Smooth muscle cell (in vitro differentiated cells): ENCODE measurements around the gene ACTR3C. TPM values are rescaled to one million over a fixed set of nuclear protein-coding genes. Genes with fewer than 3 reads are reported as not detected.
"Not testable (repeated sequence)": the region's sequence is repeated elsewhere in the genome, so short reads cannot be mapped to it uniquely, and the experiment has no call there.

Experiments used
- DNase-seq: peaks from one replicate; lab custom pipeline; 2025; ENCODE audit not compliant: unreplicated experiment; lab: John Stamatoyannopoulos, UW
- H2AFZ ChIP-seq: fragments of 200-600 bp; sonication (generic); 2 replicates; pipeline ENCODE4 v1.6.0; 2016; ENCODE audit warnings: antibody characterized with exemption, low read depth, mild to moderate bottlenecking
- H3F3A ChIP-seq: fragments of 200-600 bp; sonication (generic); 2 replicates; pipeline ENCODE4 v1.6.0; 2017; ENCODE audit warnings: antibody characterized with exemption, low read depth
- H3K27ac ChIP-seq: fragments of 200-600 bp; sonication (generic); 2 replicates; pipeline ENCODE4 v1.5.1; 2016; ENCODE audit warnings: low read depth, mild to moderate bottlenecking
- H3K27me3 ChIP-seq: fragments of 200-600 bp; sonication (generic); 2 replicates; pipeline ENCODE4 v1.6.1; 2016; ENCODE audit warnings: low read depth, mild to moderate bottlenecking
- H3K36me3 ChIP-seq: fragments of 200-600 bp; sonication (generic); 2 replicates; pipeline ENCODE4 v1.5.1; 2016; ENCODE audit warnings: low read depth
- H3K4me1 ChIP-seq: fragments of 200-600 bp; sonication (generic); 2 replicates; pipeline ENCODE4 v1.5.1; 2016; ENCODE audit warnings: low read depth
- H3K4me2 ChIP-seq: fragments of 200-600 bp; sonication (generic); 2 replicates; pipeline ENCODE4 v1.6.0; 2016; ENCODE audit warnings: mild to moderate bottlenecking
- H3K4me3 ChIP-seq: fragments of 200-600 bp; sonication (generic); 2 replicates; pipeline ENCODE4 v1.5.1; 2016; ENCODE audit warnings: mild to moderate bottlenecking
- H3K79me2 ChIP-seq: fragments of 200-600 bp; sonication (generic); 2 replicates; pipeline ENCODE4 v1.6.0; 2016; ENCODE audit warnings: low read depth, mild to moderate bottlenecking
- H3K9ac ChIP-seq: fragments of 200-600 bp; sonication (generic); 2 replicates; pipeline ENCODE4 v1.6.0; 2016; ENCODE audit warnings: low read depth
- H3K9me3 ChIP-seq: fragments of 200-600 bp; sonication (generic); replicated peaks from 2 replicates; pipeline ENCODE4 v1.5.1; 2016; ENCODE audit warnings: low read depth
- H4K20me1 ChIP-seq: fragments of 200-600 bp; sonication (generic); 2 replicates; pipeline ENCODE4 v1.6.0; 2016; ENCODE audit warnings: low read depth
- WGBS: methylation state at CpG from one replicate; pipeline ENCODE4 v1.1.7; 2016; ENCODE audit warnings: low lambda C conversion rate; 5-methylcytosine and 5-hydroxymethylcytosine counted together
- polyA plus RNA-seq: library from polyadenylated mRNA; unstranded; fragments of >200 nt; fragmentation: Nextera tagmentation; extraction: Ambion mirVana; gene quantifications from 2 replicates; pipeline ENCODE4 v1.2.1, GENCODE V29; 2016
- total RNA-seq: library from RNA; depleted of rRNA; stranded (reverse); fragments of >200 nt; gene quantifications from 2 replicates; pipeline ENCODE4 v1.2.3, GENCODE V29; 2014

Gene ACTR3C
- total and polyA plus RNA-seq, 2 experiments from 2014 or later: 0.89 to 7.6 TPM

DNA sequence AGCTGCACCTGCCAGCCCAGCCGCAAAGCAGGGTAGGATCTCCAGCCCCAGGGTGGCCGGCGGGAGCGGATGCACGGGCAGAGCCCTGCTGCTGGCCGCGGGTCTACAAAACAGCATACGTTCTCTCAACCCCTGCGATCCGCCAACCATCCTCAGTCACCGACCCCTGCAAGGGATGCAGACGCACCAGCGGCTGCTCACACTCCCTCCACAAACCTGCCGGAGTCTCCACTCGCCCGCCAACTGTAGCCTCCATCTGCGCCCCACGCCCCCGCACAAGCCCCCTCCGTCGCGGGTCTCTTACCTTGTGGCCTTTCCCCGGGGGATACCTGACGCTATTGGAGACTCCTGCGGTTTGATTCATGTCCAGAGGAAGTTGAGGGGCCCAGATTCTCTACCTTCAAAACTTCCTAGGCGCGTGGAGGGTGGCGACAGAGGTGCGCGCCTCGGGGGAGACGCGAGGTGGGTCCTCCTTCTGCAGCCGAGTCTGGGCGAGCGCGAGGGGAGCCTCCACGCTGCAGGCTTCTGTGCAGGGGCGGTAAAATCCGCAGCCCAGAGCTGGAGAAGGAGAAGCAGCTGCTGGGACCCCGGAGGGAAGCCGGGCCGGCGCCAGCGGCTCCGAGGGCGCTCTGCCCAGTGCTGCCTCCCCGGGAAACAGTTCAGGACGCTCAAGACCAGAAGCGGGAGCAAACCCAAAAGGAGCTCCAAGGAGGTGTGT lies 103.2 kb downstream of the ACTR3C start:
- H4K20me1 ChIP-seq, H3K4me3 ChIP-seq, H3K36me3 ChIP-seq, H3K9ac ChIP-seq, H2AFZ ChIP-seq, H3K4me2 ChIP-seq, DNase-seq, H3K9me3 ChIP-seq, H3K27ac ChIP-seq, H3K4me1 ChIP-seq, H3F3A ChIP-seq, H3K79me2 ChIP-seq: not testable (repeated sequence)
- peaks cover 29% of the 10 kb centered on the region for H3K27me3 ChIP-seq
- WGBS: 4% methylated on average over 25 of the region's 50 CpGs

DNA sequence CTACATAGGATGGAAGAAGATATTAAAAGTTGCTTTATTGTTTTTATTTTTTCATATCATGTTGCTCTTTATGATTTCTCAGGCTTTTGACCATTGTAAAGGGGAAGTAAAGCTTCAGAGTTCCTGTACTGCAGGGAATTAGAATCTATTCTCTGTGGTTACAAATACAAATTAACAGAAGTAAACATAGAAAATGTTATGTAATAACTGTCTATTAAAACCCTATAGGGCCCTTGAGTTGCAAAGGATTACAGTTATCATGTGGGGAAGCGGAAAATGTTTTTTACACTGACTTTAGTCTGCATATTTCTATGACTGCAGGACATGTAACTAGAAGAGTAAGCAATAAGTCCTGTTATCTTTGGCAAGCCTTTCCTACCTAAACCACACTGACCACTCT lies 116.5 kb downstream of the ACTR3C start:
- H4K20me1 ChIP-seq, H3K9ac ChIP-seq, H3K4me3 ChIP-seq, H3K9me3 ChIP-seq, H2AFZ ChIP-seq, H3K27ac ChIP-seq, H3K4me2 ChIP-seq, H3K36me3 ChIP-seq, H3K79me2 ChIP-seq, DNase-seq, H3K4me1 ChIP-seq, H3K27me3 ChIP-seq, H3F3A ChIP-seq: not testable (repeated sequence)
- 73% methylated on average over 1 of the region's 1 CpG for WGBS

DNA sequence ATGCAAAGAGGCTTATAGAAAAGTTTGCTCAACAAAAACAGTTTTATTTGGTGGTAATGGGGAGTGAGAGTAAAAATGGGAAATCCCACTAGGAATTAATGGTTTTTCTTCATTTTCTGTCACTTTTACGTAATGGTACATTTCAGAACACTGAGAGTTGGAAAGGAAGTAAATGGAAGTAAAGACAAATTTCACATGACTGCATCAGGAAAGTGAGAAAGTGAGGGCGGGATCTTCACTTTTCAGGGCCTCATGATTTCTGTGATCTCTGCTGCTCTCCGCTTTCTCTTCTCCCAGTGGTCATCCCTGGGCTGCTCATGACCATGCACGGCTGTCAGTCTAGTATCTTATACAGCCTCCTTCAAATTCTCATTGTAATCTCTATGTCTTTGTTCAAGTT lies 117.5 kb downstream of the ACTR3C start:
- not testable (repeated sequence) for H3K36me3 ChIP-seq, H3K9ac ChIP-seq, H3K9me3 ChIP-seq, H2AFZ ChIP-seq, H3K27ac ChIP-seq, DNase-seq, H3K4me1 ChIP-seq, H3F3A ChIP-seq, H3K4me3 ChIP-seq, H3K4me2 ChIP-seq, H3K79me2 ChIP-seq, H4K20me1 ChIP-seq, H3K27me3 ChIP-seq
- whole genome bisulfite sequencing: 88% methylated on average over 4 of the region's 4 CpGs

GRCh38 chr7:150204577-150204976 lies 118.8 kb downstream of the ACTR3C start:
- DNase-seq, H3F3A ChIP-seq, H3K9me3 ChIP-seq, H4K20me1 ChIP-seq, H3K4me2 ChIP-seq, H3K79me2 ChIP-seq, H3K27ac ChIP-seq, H3K27me3 ChIP-seq, H3K36me3 ChIP-seq, H3K4me1 ChIP-seq, H2AFZ ChIP-seq, H3K4me3 ChIP-seq, H3K9ac ChIP-seq: not testable (repeated sequence)
- 76% methylated on average over 7 of the region's 7 CpGs for WGBS

DNA sequence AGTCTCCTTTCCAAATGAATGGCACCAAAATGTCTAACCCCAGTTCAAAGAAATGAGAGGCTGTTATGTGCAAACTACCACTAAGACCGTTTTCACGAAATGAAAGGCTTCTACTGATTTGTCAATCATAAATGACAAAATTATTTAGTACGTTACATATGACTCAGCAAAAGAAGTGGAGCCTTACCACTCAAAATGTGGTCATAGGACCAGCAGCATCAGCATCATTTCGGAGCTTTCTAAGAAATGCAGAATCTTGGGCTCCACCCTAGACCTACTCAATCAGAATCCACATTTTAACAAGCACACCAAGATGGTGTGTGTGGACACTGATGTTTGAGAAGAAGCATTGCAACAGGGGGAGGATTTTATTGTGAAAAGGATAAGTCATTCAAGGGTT lies 120.5 kb downstream of the ACTR3C start:
- H3K4me2 ChIP-seq, H4K20me1 ChIP-seq, DNase-seq, H3K79me2 ChIP-seq, H3K27ac ChIP-seq, H3K9me3 ChIP-seq, H2AFZ ChIP-seq, H3K9ac ChIP-seq, H3K4me3 ChIP-seq, H3K36me3 ChIP-seq, H3F3A ChIP-seq, H3K27me3 ChIP-seq, H3K4me1 ChIP-seq: not testable (repeated sequence)
- WGBS: 82% methylated on average over 4 of the region's 4 CpGs

Other genes starting within 250 kb of the ACTR3C start
- gene LRRC61, start 190 bp downstream of the ACTR3C start, total RNA-seq: 6.9 and 7.4 TPM in 2 replicates
- gene LRRC61, start 190 bp downstream of the ACTR3C start, polyA plus RNA-seq: 14.7 and 16.6 TPM in 2 replicates
- gene RARRES2, start 18.1 kb upstream of the ACTR3C start, total RNA-seq: 23.6 and 23.8 TPM in 2 replicates
- 31.8 and 37.5 TPM in 2 replicates for gene RARRES2, start 18.1 kb upstream of the ACTR3C start, polyA plus RNA-seq
- 39.4 and 60.9 TPM in 2 replicates for gene REPIN1, start 45.3 kb upstream of the ACTR3C start, total RNA-seq
- 55.5 and 68.1 TPM in 2 replicates for gene REPIN1, start 45.3 kb upstream of the ACTR3C start, polyA plus RNA-seq
- 4.7 and 5.9 TPM in 2 replicates for gene ZNF775, start 55.8 kb upstream of the ACTR3C start, total RNA-seq
- 16.8 and 23.8 TPM in 2 replicates for gene ZNF775, start 55.8 kb upstream of the ACTR3C start, polyA plus RNA-seq
- gene GIMAP8, start 127.1 kb upstream of the ACTR3C start, total RNA-seq: not detected in 2 replicates
- gene GIMAP8, start 127.1 kb upstream of the ACTR3C start, polyA plus RNA-seq: not detected in 2 replicates
- gene GIMAP7, start 191.3 kb upstream of the ACTR3C start, total RNA-seq: not detected in 2 replicates
- not detected in 2 replicates for gene GIMAP7, start 191.3 kb upstream of the ACTR3C start, polyA plus RNA-seq
- not detected in 2 replicates for gene GIMAP4, start 243.8 kb upstream of the ACTR3C start, total RNA-seq
- not detected in 2 replicates for gene GIMAP4, start 243.8 kb upstream of the ACTR3C start, polyA plus RNA-seq